Hematopoietic multipotent progenitor cell treated with erythropoietin and hydrocortisone succinate and interleukin-3 and kit ligand, for 6 days (in vitro differentiated cells): ENCODE data around the gene SYNPO2.
A peak's percentile ranks its signal among the peaks of the same experiment; 100 is the strongest.

Source experiments
- DNase-seq: peaks from one replicate; pipeline ENCODE4 v3.0.0-alpha.2; 2015

SYNPO2 gene

GRCh38 chr4:119070301-119070700 lies 181.6 kb downstream of the SYNPO2 start:
- DNase-seq: no peak

GRCh38 chr4:119080721-119081541 lies 192.3 kb downstream of the SYNPO2 start:
- DNase-seq: no peak

- no peak for DNase-seq
These were observed 192.8 kb downstream of the SYNPO2 start for GRCh38 chr4:119081542-119081859.

GRCh38 chr4:119081943-119082342 lies 193.3 kb downstream of the SYNPO2 start:
- DNase-seq: no peak

- DNase-seq: no peak
These were observed 194.0 kb downstream of the SYNPO2 start for GRCh38 chr4:119082661-119083060.

GRCh38 chr4:119084513-119084912 lies 195.9 kb downstream of the SYNPO2 start:
- DNase-seq: no peak

- DNase-seq: peak; percentile 16
These were observed 198.5 kb downstream of the SYNPO2 start for GRCh38 chr4:119087121-119087520.

- no peak for DNase-seq
These were observed 199.0 kb downstream of the SYNPO2 start for GRCh38 chr4:119087656-119088055.

- no peak for DNase-seq
These were observed 204.6 kb downstream of the SYNPO2 start for GRCh38 chr4:119093042-119093827.

GRCh38 chr4:119097282-119097900 lies 208.7 kb downstream of the SYNPO2 start:
- DNase-seq: no peak

- no peak for DNase-seq
These were observed 209.7 kb downstream of the SYNPO2 start for GRCh38 chr4:119098306-119098705.

GRCh38 chr4:119099227-119099810 lies 210.7 kb downstream of the SYNPO2 start:
- peak; percentile 15 for DNase-seq

- DNase-seq: peak; percentile 7
These were observed 212.0 kb downstream of the SYNPO2 start for GRCh38 chr4:119100655-119101054.

- DNase-seq: peak; percentile 7
These were observed 214.6 kb downstream of the SYNPO2 start for GRCh38 chr4:119103263-119103662.

- DNase-seq: no peak
These were observed 216.1 kb downstream of the SYNPO2 start for GRCh38 chr4:119104644-119105273.

- peak; percentile 20 for DNase-seq
These were observed 217.0 kb downstream of the SYNPO2 start for GRCh38 chr4:119105605-119106004.

GRCh38 chr4:119106036-119107000 lies 217.7 kb downstream of the SYNPO2 start:
- DNase-seq: no peak

- no peak for DNase-seq
These were observed 221.5 kb downstream of the SYNPO2 start for GRCh38 chr4:119110121-119110520.
